Measurements from ENCODE around the gene CDK14. TPM values are rescaled to one million over a fixed set of nuclear protein-coding genes. Genes with fewer than 3 reads are reported as not detected.

The CDK14 gene
- total and polyA plus RNA-seq, 2 donors (not counting 1 experiment from before 2014, with no cell fraction given), result 23.6 to 41.1 TPM

- H3K4me1 ChIP-seq (ENCODE audit: control insufficient read depth, extremely low read depth, insufficient read depth, low read length), result peaks cover 10% of the 10 kb centered on the region
- peak overlapping the region; percentile 88 for H3K27ac ChIP-seq (ENCODE audit: insufficient read depth, low read length)
- H3K79me2 ChIP-seq (ENCODE audit: control insufficient read depth, insufficient read depth, low read length), result peaks cover 50% of the 10 kb centered on the region
- H2AFZ ChIP-seq (ENCODE audit: low read length), result peak overlapping the region; percentile 66
- H3K4me3 ChIP-seq (replicated peaks in 1 of 4; ENCODE audit: control extremely low read depth in 1 of 4, insufficient read depth in 1 of 4, low read depth in 3 of 4, low read length in 4 of 4), result peak overlapping the region; percentile 78 to 91 (median 87)
- peak overlapping the region; percentile 87 for H3K9ac ChIP-seq (ENCODE audit: insufficient read depth, low read length)
- TF ChIP-seq EZH2 (IDR thresholded peaks at IDR 0.05; ENCODE audit: low read length, missing control alignments) (no peak), CTCF (conservative IDR thresholded peaks at IDR 0.05 in 1 of 2, IDR thresholded peaks at IDR 0.05 in 1 of 2; ENCODE audit: low read depth in 1 of 2, low read length in 2 of 2) (peak in 1 of 2 donors; percentile 1)
- H3K27me3 ChIP-seq (ENCODE audit: control insufficient read depth, insufficient read depth, low read length), result no peaks in the 10 kb centered on the region
- peak; percentile 53 to 66 for DNase-seq (ENCODE audit: low read depth in 2 of 2)
- peak overlapping the region; percentile 67 for H3K4me2 ChIP-seq (ENCODE audit: extremely low read depth, insufficient read depth, low read length)
- no peaks in the 10 kb centered on the region for H3K9me3 ChIP-seq (ENCODE audit: control insufficient read depth, insufficient read depth, low read depth, low read length)
- H4K20me1 ChIP-seq (ENCODE audit: control insufficient read depth, extremely low read depth, insufficient read depth, low read length), result no peaks in the 10 kb centered on the region
- H3K36me3 ChIP-seq (ENCODE audit: control insufficient read depth, insufficient read depth, low read length), result no peaks in the 10 kb centered on the region
Measured at GRCh38 chr7:90596671-90597562, 796 bp downstream of the CDK14 start.

- TF ChIP-seq EZH2 (IDR thresholded peaks at IDR 0.05; ENCODE audit: low read length, missing control alignments) (no peak), CTCF (conservative IDR thresholded peaks at IDR 0.05 in 1 of 2, IDR thresholded peaks at IDR 0.05 in 1 of 2; ENCODE audit: low read depth in 1 of 2, low read length in 2 of 2) (no peak)
- Histone ChIP-seq H3K36me3 (ENCODE audit: control insufficient read depth, insufficient read depth, low read length) (no peaks in the 10 kb centered on the region), H2AFZ (ENCODE audit: low read length) (no peak overlapping the region), H3K9me3 (ENCODE audit: control insufficient read depth, insufficient read depth, low read depth, low read length) (no peaks in the 10 kb centered on the region), H4K20me1 (ENCODE audit: control insufficient read depth, extremely low read depth, insufficient read depth, low read length) (no peaks in the 10 kb centered on the region), H3K4me3 (replicated peaks in 1 of 4; ENCODE audit: control extremely low read depth in 1 of 4, insufficient read depth in 1 of 4, low read depth in 3 of 4, low read length in 4 of 4) (peak overlapping the region; percentile 78 to 91 (median 87)), H3K79me2 (ENCODE audit: control insufficient read depth, insufficient read depth, low read length) (peaks cover 56% of the 10 kb centered on the region), H3K27me3 (ENCODE audit: control insufficient read depth, insufficient read depth, low read length) (no peaks in the 10 kb centered on the region), H3K9ac (ENCODE audit: insufficient read depth, low read length) (no peak overlapping the region), H3K4me2 (ENCODE audit: extremely low read depth, insufficient read depth, low read length) (peak overlapping the region; percentile 67), H3K4me1 (ENCODE audit: control insufficient read depth, extremely low read depth, insufficient read depth, low read length) (peaks cover 10% of the 10 kb centered on the region), H3K27ac (ENCODE audit: insufficient read depth, low read length) (peak overlapping the region; percentile 88)
- DNase-seq (ENCODE audit: low read depth in 2 of 2), result peak; percentile 10 to 23
Measured at GRCh38 chr7:90597563-90598253, 1.6 kb downstream of the CDK14 start.

GRCh38 chr7:90599038-90599437 lies 2.9 kb downstream of the CDK14 start:
- TF ChIP-seq CTCF (conservative IDR thresholded peaks at IDR 0.05 in 1 of 2, IDR thresholded peaks at IDR 0.05 in 1 of 2; ENCODE audit: low read depth in 1 of 2, low read length in 2 of 2) (no peak), EZH2 (IDR thresholded peaks at IDR 0.05; ENCODE audit: low read length, missing control alignments) (no peak)
- no peak overlapping the region for H3K9ac ChIP-seq (ENCODE audit: insufficient read depth, low read length)
- peak in 1 of 2 donors; percentile 33 for DNase-seq (ENCODE audit: low read depth in 2 of 2)
- H3K4me1 ChIP-seq (ENCODE audit: control insufficient read depth, extremely low read depth, insufficient read depth, low read length), result peaks cover 10% of the 10 kb centered on the region
- H2AFZ ChIP-seq (ENCODE audit: low read length), result no peak overlapping the region
- no peaks in the 10 kb centered on the region for H4K20me1 ChIP-seq (ENCODE audit: control insufficient read depth, extremely low read depth, insufficient read depth, low read length)
- H3K27ac ChIP-seq (ENCODE audit: insufficient read depth, low read length), result no peak overlapping the region
- no peaks in the 10 kb centered on the region for H3K36me3 ChIP-seq (ENCODE audit: control insufficient read depth, insufficient read depth, low read length)
- H3K4me3 ChIP-seq (replicated peaks in 1 of 4; ENCODE audit: control extremely low read depth in 1 of 4, insufficient read depth in 1 of 4, low read depth in 3 of 4, low read length in 4 of 4), result no peak overlapping the region
- peaks cover 66% of the 10 kb centered on the region for H3K79me2 ChIP-seq (ENCODE audit: control insufficient read depth, insufficient read depth, low read length)
- H3K4me2 ChIP-seq (ENCODE audit: extremely low read depth, insufficient read depth, low read length), result peak overlapping the region; percentile 64
- H3K27me3 ChIP-seq (ENCODE audit: control insufficient read depth, insufficient read depth, low read length), result no peaks in the 10 kb centered on the region
- H3K9me3 ChIP-seq (ENCODE audit: control insufficient read depth, insufficient read depth, low read depth, low read length), result no peaks in the 10 kb centered on the region

Measured in fibroblast of lung (primary cell).